NCI-H748 (cell line): ENCODE data around the gene ZNF414.

Experiments
- DNase-seq: peaks from one replicate; lab custom pipeline; 2025; ENCODE audit not compliant: unreplicated experiment; lab: John Stamatoyannopoulos, UW

Gene ZNF414

DNA sequence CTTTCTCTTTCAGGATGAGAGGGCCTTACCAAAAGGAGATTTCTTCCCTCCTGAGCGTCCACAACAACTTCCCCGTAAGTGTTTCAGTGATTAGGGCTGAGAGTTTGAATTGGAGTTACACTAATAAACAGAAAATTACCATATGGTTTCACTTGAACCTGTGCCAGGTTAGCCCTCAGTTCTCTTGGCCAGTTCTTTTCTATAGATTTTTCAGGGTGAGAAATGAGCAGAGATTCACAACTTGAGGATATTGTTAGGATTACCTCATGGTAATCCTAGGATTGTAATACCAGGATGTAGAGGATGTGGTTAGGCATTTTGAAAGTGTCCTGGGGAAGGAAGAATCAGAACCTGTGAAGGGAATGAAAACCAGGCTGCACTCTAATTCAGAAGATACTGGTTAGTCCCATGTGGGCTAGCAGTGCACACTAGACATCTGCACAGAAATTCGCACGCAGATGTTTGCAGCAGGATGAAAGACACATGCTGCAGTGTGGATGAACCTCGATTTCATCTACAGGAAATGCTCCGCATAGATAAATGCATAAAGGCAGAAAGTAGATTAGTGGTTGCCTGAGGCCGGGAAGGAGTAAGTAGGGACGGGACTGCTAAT is 45.1 kb downstream of the ZNF414 start:
- no peak for DNase-seq

GRCh38 chr19:8468124-8468523 is 45.8 kb downstream of the ZNF414 start:
- DNase-seq: no peak

DNA sequence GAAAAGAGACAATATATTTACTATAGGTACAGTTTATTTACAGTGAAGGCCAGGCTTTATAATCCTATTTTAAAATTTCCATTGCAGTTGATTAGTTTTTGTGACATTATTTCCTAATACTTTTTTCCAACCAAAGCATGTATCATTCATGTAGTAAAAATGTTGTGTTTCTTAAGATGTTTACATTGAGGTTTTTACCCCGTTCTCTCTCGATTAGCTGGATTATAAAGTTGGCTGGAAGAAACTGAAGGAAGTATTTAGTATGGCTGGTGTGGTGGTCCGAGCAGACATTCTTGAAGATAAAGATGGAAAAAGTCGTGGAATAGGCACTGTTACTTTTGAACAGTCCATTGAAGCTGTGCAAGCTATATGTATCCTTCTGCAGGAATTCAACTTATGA is 47.9 kb downstream of the ZNF414 start:
- DNase-seq: no peak

GRCh38 chr19:8463365-8463764 is 50.6 kb downstream of the ZNF414 start:
- no peak for DNase-seq

DNA sequence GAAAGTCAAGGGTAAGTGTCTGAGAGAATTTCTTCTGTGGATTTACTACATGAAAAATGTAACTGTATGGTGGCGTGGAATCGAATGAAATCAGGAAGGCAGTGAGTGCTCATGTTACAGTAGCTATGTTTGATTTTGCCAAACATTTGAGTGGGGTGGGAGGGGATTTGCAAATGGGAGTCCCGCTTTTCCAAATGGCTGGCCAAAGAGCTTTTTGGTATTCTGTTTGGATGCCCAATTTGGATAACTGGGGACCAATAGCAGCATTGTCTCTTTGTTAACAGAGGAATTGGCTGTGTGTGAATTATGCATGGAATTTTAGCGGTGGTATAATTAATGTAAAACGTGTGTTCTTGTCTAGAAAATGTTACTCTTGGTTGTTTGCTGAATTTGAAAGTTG is 51.4 kb downstream of the ZNF414 start:
- no peak for DNase-seq

GRCh38 chr19:8461891-8462290 is 52.1 kb downstream of the ZNF414 start:
- DNase-seq: no peak

DNA sequence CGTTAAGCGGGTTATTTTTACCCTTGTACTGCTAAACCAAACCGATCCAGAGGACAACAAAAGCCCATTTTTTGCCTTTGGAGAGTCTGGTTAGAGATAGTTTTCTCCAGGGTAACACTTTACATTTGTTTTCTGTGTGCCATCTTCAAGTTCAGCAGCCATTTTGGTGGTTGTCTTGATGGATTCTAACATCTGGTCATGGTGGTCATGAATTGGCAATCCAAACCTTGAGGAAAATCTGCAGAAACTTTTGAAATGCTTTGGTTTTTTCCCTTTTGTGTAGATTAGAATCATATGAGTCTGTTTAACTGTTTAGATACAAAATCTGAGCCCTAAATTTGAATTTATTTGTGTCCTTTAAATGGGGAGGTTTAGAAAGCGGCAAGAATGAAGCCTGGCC is 52.6 kb downstream of the ZNF414 start:
- no peak for DNase-seq

- no peak for DNase-seq
Observed at GRCh38 chr19:8460516-8461298, 53.3 kb downstream of the ZNF414 start.
